Duodenal mucosa (tissue), 2 donors: ENCODE data around the gene GHRL.

ENCODE experiments used
- H3K27ac ChIP-seq: one replicate; pipeline ENCODE4 v1.7.0; 2013; ENCODE audit warnings: low read depth, low read length
- H3K27me3 ChIP-seq, 2 donors: one replicate each; pipeline ENCODE4 v1.7.0; 2013; ENCODE audit warnings: low read length in 2 of 2, control low read depth in 1 of 2; ENCODE audit not compliant: insufficient read depth in 2 of 2, control insufficient read depth in 1 of 2
- H3K36me3 ChIP-seq, 2 donors: one replicate each; pipeline ENCODE4 v1.7.0; 2013; ENCODE audit warnings: low read length in 2 of 2, control low read depth in 1 of 2; ENCODE audit not compliant: insufficient read depth in 2 of 2, control insufficient read depth in 1 of 2
- H3K4me1 ChIP-seq, 2 donors: one replicate each; pipeline ENCODE4 v1.7.0; 2013; ENCODE audit warnings: low read length in 2 of 2, control low read depth in 1 of 2; ENCODE audit not compliant: insufficient read depth in 2 of 2, control insufficient read depth in 1 of 2
- H3K4me3 ChIP-seq, 2 donors: one replicate each; pipeline ENCODE4 v1.7.0; 2013; ENCODE audit warnings: low read length in 2 of 2, low read depth in 1 of 2
- H3K9ac ChIP-seq, 2 donors: one replicate each; pipeline ENCODE4 v1.7.0; 2013; ENCODE audit warnings: low read length in 2 of 2, low read depth in 1 of 2
- H3K9me3 ChIP-seq, 2 donors: one replicate each; pipeline ENCODE4 v1.7.0; 2013; ENCODE audit warnings: low read length in 2 of 2, control low read depth in 1 of 2; ENCODE audit not compliant: control insufficient read depth in 1 of 2

Gene GHRL

DNA sequence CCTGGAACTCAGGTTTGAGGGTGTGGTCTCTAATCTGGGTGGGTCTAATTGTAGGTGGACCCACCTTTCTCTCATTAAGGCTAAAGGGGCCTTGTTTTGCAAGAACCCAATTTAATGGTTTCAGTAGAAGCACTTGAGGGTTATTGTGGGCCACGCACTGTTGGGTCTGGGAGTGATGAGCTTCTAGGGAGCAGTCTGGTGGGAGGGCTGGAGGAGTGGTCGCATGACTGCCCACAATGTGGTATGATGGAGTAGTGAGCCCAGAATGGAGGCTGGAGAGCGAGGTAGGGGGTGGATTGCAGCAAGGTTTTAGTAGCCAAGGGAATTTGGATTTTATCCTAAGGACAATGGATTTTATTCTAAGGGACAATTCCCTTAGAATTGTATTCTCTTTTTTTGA is 41.7 kb downstream of the GHRL start:
- peak overlapping the region; percentile 90 to 97 for H3K4me3 ChIP-seq
- no peaks in the 10 kb centered on the region for H3K9me3 ChIP-seq
- H3K27ac ChIP-seq, result no peak overlapping the region
- H3K27me3 ChIP-seq, result no peaks in the 10 kb centered on the region
- peaks cover 17 to 34% of the 10 kb centered on the region in 2 donors for H3K36me3 ChIP-seq
- no peak overlapping the region for H3K9ac ChIP-seq
- peaks cover 19 to 23% of the 10 kb centered on the region in 2 donors for H3K4me1 ChIP-seq

DNA sequence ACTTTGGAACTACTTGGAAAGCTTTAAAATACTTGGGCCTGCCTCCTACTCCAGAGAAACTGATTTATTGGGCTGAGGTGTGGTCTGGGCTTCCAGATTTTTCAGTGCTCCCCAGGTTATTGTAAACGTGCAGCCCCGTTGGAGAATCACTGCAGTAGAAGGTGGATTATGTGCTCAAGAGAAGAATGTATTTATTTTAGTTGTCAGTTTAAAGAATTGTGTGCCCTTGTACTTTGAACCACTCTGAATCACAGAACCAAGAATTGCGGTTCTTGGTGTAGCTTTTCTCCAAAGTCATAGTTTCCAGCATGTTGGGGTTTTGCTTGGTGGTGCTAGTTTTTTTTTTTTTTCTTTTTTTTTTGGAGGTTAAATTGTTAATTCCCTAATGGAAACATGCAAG is 42.9 kb downstream of the GHRL start:
- Histone ChIP-seq H3K27ac (no peak overlapping the region), H3K9me3 (peaks cover 7 to 9% of the 10 kb centered on the region in 2 donors), H3K9ac (peak overlapping the region; percentile 80 to 92), H3K36me3 (peaks cover 17 to 24% of the 10 kb centered on the region in 2 donors), H3K4me3 (peak overlapping the region; percentile 90 to 97), H3K4me1 (peaks cover 19 to 23% of the 10 kb centered on the region in 2 donors), H3K27me3 (no peaks in the 10 kb centered on the region)

- Histone ChIP-seq H3K27me3 (no peaks in the 10 kb centered on the region), H3K9me3 (peaks cover 12 to 15% of the 10 kb centered on the region in 2 donors), H3K36me3 (peaks cover 13 to 18% of the 10 kb centered on the region in 2 donors), H3K9ac (peak overlapping the region; percentile 80 to 92), H3K27ac (peak overlapping the region; percentile 68), H3K4me3 (peak overlapping the region; percentile 90 to 97), H3K4me1 (peaks cover 19 to 23% of the 10 kb centered on the region in 2 donors)
Measured at GRCh38 chr3:10248984-10249748, 43.6 kb downstream of the GHRL start.

- H3K27me3 ChIP-seq, result no peaks in the 10 kb centered on the region
- peak within 1 kb of the TSS; percentile 68 for H3K27ac ChIP-seq
- H3K4me3 ChIP-seq, result peak within 1 kb of the TSS; percentile 90 to 97
- peaks cover 6 to 11% of the 10 kb centered on the region in 2 donors for H3K36me3 ChIP-seq
- peaks cover 19 to 23% of the 10 kb centered on the region in 2 donors for H3K4me1 ChIP-seq
- H3K9me3 ChIP-seq, result peaks cover 12 to 15% of the 10 kb centered on the region in 2 donors
- peak within 1 kb of the TSS; percentile 80 to 92 for H3K9ac ChIP-seq
Measured at GRCh38 chr3:10248184-10248983, 44.4 kb downstream of the GHRL start, which contains the start of gene TATDN2. TATDN2 (plus strand) TSS chr3:10248459; CDS start chr3:10249201, 742 bp downstream.

GRCh38 chr3:10247679-10248183 is 45.0 kb downstream of the GHRL start:
- peaks cover 19 to 23% of the 10 kb centered on the region in 2 donors for H3K4me1 ChIP-seq
- no peaks in the 10 kb centered on the region for H3K27me3 ChIP-seq
- H3K9ac ChIP-seq, result peak overlapping the region in 1 of 2 donors; percentile 63
- H3K9me3 ChIP-seq, result peaks cover 12 to 15% of the 10 kb centered on the region in 2 donors
- H3K4me3 ChIP-seq, result peak overlapping the region; percentile 90 to 97
- peaks cover 4 to 6% of the 10 kb centered on the region in 2 donors for H3K36me3 ChIP-seq
- peak overlapping the region; percentile 1 for H3K27ac ChIP-seq

- no peak overlapping the region for H3K4me3 ChIP-seq
- H3K27ac ChIP-seq, result no peak overlapping the region
- H3K9ac ChIP-seq, result no peak overlapping the region
- H3K36me3 ChIP-seq, result no peaks in the 10 kb centered on the region
- H3K27me3 ChIP-seq, result no peaks in the 10 kb centered on the region
- peaks cover 9 to 12% of the 10 kb centered on the region in 2 donors for H3K4me1 ChIP-seq
- peaks cover 12 to 15% of the 10 kb centered on the region in 2 donors for H3K9me3 ChIP-seq
Measured at GRCh38 chr3:10245081-10245712, 47.5 kb downstream of the GHRL start.

DNA sequence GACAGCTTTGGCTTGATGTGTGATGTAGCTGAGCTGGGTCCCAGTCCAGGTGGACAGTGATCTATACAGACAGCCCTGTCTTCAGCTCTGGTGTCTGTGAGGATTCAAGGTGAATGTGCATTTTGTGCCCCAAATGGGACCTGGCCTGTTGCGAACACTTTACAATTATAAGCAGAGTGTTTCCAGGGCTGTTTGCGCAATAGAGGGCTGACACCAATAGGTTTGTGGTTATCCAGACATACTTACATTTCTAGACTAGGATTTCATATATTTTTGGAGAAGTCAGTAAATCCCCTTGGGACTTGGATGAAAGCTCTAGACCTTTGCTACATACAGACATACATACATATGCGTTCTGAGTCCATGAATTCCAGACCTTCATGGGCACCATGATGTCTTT is 48.7 kb downstream of the GHRL start:
- no peak overlapping the region for H3K27ac ChIP-seq
- no peak overlapping the region for H3K4me3 ChIP-seq
- H3K4me1 ChIP-seq, result peaks cover 0 to 6% of the 10 kb centered on the region in 2 donors
- H3K27me3 ChIP-seq, result no peaks in the 10 kb centered on the region
- H3K36me3 ChIP-seq, result no peaks in the 10 kb centered on the region
- no peak overlapping the region for H3K9ac ChIP-seq
- peaks cover 12 to 15% of the 10 kb centered on the region in 2 donors for H3K9me3 ChIP-seq

GRCh38 chr3:10242182-10243065 is 50.3 kb downstream of the GHRL start:
- Histone ChIP-seq H3K9ac (peak overlapping the region in 1 of 2 donors; percentile 43), H3K9me3 (peaks cover 12 to 15% of the 10 kb centered on the region in 2 donors), H3K27me3 (no peaks in the 10 kb centered on the region), H3K36me3 (no peaks in the 10 kb centered on the region), H3K4me3 (no peak overlapping the region), H3K4me1 (no peaks in the 10 kb centered on the region), H3K27ac (peak overlapping the region; percentile 2)

DNA sequence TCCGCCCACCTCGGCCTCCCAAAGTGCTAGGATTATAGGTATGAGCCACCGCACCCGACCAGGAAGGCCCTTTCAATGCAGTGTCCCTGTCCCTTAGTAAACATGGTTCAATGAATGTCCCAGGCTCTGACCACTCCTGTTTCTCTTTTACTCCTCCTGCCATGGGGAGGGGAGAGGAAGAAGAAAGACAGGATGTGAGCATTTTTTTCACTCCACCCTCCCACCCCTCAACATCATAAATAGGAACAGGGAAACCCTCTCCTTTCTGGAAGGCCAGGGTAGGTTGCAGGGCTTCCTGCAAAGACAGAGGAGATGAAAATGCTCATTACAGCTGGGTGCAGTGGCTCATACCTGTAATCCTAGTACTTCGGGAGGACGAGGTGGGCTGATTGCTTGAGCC is 51.9 kb downstream of the GHRL start:
- no peak overlapping the region for H3K4me3 ChIP-seq
- H3K36me3 ChIP-seq, result peaks cover 0 to 5% of the 10 kb centered on the region in 2 donors
- peaks cover 12 to 15% of the 10 kb centered on the region in 2 donors for H3K9me3 ChIP-seq
- H3K9ac ChIP-seq, result no peak overlapping the region
- H3K4me1 ChIP-seq, result no peaks in the 10 kb centered on the region
- no peaks in the 10 kb centered on the region for H3K27me3 ChIP-seq
- no peak overlapping the region for H3K27ac ChIP-seq
